SK-N-SH treated with all-trans-retinoic acid at 6 μM for 48 hours (cell line): ENCODE data around the gene ACMSD.

ENCODE experiments used
- ARNTL ChIP-seq: fragments of 450-650 bp; formaldehyde crosslinking; IDR thresholded peaks from 2 replicates; pipeline ENCODE4 v1.5.0; 2020; ENCODE audit warnings: low read depth, mild to moderate bottlenecking, moderate library complexity, borderline replicate concordance
- ESRRG ChIP-seq: fragments of 250-450 bp; sonication (Bioruptor Pico); IDR thresholded peaks from 2 replicates; pipeline ENCODE4 v1.6.1; 2021; ENCODE audit warnings: mild to moderate bottlenecking
- GLIS3 ChIP-seq: fragments of 250-450 bp; sonication (Bioruptor Pico); IDR thresholded peaks from 2 replicates; pipeline ENCODE4 v1.5.0; 2020; ENCODE audit warnings: mild to moderate bottlenecking, moderate library complexity
- ISL1 ChIP-seq: fragments of 250-450 bp; sonication (Bioruptor Pico); IDR thresholded peaks from 2 replicates; pipeline ENCODE4 v2.1.2; 2022; ENCODE audit warnings: mild to moderate bottlenecking, moderate library complexity
- SNAI2 ChIP-seq: fragments of 250-450 bp; sonication (Bioruptor Pico); IDR thresholded peaks from 2 replicates; pipeline ENCODE4 v1.5.0; 2020; ENCODE audit warnings: mild to moderate bottlenecking, moderate library complexity
- TCF4 ChIP-seq: fragments of 250-450 bp; sonication (Bioruptor Pico); IDR thresholded peaks from 2 replicates; pipeline ENCODE4 v1.8.0; 2021; ENCODE audit warnings: mild to moderate bottlenecking, moderate library complexity, borderline replicate concordance
- TOX ChIP-seq: fragments of 250-450 bp; sonication (Bioruptor Pico); IDR thresholded peaks from 2 replicates; pipeline ENCODE4 v1.8.0; 2021; ENCODE audit warnings: mild to moderate bottlenecking, moderate library complexity, borderline replicate concordance
- ZFP3 ChIP-seq: fragments of 250-450 bp; sonication (Bioruptor Pico); IDR thresholded peaks from 2 replicates; pipeline ENCODE4 v1.5.0; 2020; ENCODE audit warnings: mild to moderate bottlenecking, moderate library complexity
- ZFP30 ChIP-seq: fragments of 450-650 bp; formaldehyde crosslinking; IDR thresholded peaks from 2 replicates; pipeline ENCODE4 v1.5.0; 2022; ENCODE audit warnings: mild to moderate bottlenecking, moderate library complexity
- ZNF565 ChIP-seq: fragments of 450-650 bp; formaldehyde crosslinking; conservative IDR thresholded peaks from 2 replicates; pipeline ENCODE4 v1.5.0; 2020; ENCODE audit warnings: low read depth, mild to moderate bottlenecking, moderate library complexity
- TF ChIP-seq, protein P1 (sequence below): fragments of 250-450 bp; sonication (Bioruptor Pico); IDR thresholded peaks from 2 replicates; pipeline ENCODE4 v1.8.0; 2021; ENCODE audit warnings: low read depth, mild to moderate bottlenecking, moderate library complexity, borderline replicate concordance
- TF ChIP-seq, protein P2 (sequence below): fragments of 250-450 bp; sonication (Bioruptor Pico); IDR thresholded peaks from 2 replicates; pipeline ENCODE4 v1.5.1; 2020; ENCODE audit warnings: low read depth, mild to moderate bottlenecking, moderate library complexity
- TF ChIP-seq, protein P3 (sequence below): fragments of 250-450 bp; sonication (Bioruptor Pico); IDR thresholded peaks from 2 replicates; pipeline ENCODE4 v1.8.0; 2020; ENCODE audit warnings: mild to moderate bottlenecking, moderate library complexity, borderline replicate concordance

DNA sequence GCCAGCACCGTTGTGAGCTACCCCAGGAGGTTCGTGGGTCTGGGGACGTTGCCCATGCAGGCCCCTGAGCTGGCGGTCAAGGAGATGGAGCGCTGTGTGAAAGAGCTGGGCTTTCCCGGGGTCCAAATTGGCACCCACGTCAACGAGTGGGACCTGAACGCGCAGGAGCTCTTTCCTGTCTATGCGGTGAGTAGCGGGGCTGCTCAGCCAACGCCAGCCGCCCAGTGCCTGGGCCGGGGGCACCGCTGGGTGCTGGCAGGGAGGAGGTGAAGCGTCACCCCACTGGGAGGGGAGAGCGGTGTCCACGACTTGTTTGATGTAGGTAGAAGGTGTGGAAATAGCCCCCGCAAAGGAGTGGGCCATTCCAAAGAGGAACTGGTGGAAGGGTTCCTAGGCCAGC, 25.0 kb downstream of the ACMSD start:
- TF ChIP-seq ZFP3 (CRISPR knock-in tag) (no peak), ZNF565 (no peak), SNAI2 (CRISPR knock-in tag) (no peak), ARNTL (no peak), TOX (CRISPR knock-in tag) (no peak), ZFP30 (CRISPR knock-in tag) (no peak), ESRRG (CRISPR knock-in tag) (no peak), GLIS3 (no peak), ISL1 (CRISPR knock-in tag) (no peak), TCF4 (CRISPR knock-in tag) (no peak)
- TF ChIP-seq, protein P1, sequence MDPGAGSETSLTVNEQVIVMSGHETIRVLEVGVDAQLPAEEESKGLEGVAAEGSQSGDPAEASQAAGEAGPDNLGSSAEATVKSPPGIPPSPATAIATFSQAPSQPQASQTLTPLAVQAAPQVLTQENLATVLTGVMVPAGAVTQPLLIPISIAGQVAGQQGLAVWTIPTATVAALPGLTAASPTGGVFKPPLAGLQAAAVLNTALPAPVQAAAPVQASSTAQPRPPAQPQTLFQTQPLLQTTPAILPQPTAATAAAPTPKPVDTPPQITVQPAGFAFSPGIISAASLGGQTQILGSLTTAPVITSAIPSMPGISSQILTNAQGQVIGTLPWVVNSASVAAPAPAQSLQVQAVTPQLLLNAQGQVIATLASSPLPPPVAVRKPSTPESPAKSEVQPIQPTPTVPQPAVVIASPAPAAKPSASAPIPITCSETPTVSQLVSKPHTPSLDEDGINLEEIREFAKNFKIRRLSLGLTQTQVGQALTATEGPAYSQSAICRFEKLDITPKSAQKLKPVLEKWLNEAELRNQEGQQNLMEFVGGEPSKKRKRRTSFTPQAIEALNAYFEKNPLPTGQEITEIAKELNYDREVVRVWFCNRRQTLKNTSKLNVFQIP (CRISPR knock-in tag), result no peak
- TF ChIP-seq, protein P2, sequence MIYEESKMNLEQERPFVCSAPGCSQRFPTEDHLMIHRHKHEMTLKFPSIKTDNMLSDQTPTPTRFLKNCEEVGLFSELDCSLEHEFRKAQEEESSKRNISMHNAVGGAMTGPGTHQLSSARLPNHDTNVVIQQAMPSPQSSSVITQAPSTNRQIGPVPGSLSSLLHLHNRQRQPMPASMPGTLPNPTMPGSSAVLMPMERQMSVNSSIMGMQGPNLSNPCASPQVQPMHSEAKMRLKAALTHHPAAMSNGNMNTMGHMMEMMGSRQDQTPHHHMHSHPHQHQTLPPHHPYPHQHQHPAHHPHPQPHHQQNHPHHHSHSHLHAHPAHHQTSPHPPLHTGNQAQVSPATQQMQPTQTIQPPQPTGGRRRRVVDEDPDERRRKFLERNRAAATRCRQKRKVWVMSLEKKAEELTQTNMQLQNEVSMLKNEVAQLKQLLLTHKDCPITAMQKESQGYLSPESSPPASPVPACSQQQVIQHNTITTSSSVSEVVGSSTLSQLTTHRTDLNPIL, result no peak
- TF ChIP-seq, protein P3, sequence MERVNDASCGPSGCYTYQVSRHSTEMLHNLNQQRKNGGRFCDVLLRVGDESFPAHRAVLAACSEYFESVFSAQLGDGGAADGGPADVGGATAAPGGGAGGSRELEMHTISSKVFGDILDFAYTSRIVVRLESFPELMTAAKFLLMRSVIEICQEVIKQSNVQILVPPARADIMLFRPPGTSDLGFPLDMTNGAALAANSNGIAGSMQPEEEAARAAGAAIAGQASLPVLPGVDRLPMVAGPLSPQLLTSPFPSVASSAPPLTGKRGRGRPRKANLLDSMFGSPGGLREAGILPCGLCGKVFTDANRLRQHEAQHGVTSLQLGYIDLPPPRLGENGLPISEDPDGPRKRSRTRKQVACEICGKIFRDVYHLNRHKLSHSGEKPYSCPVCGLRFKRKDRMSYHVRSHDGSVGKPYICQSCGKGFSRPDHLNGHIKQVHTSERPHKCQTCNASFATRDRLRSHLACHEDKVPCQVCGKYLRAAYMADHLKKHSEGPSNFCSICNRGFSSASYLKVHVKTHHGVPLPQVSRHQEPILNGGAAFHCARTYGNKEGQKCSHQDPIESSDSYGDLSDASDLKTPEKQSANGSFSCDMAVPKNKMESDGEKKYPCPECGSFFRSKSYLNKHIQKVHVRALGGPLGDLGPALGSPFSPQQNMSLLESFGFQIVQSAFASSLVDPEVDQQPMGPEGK (CRISPR knock-in tag), result no peak
